Psoas muscle (tissue), 8 donors: ENCODE results near the gene TFR2. TPM values are rescaled to one million over a fixed set of nuclear protein-coding genes. Genes with fewer than 3 reads are reported as not detected.

ENCODE experiments used
- ATAC-seq, 4 donors: fragments of 200-7000 bp; cut with Tn5 transposase; one replicate each; pipeline ENCODE4 v1.9.1; 2020; ENCODE audit warnings: moderate library complexity in 3 of 4, mild to moderate bottlenecking in 2 of 4
- DNase-seq, 2 donors: peaks; one replicate each; pipeline ENCODE4 v3.0.0-alpha.2; 2020
- H3K27ac ChIP-seq: fragments of 200-600 bp; one replicate; pipeline ENCODE4 v1.8.0; 2022
- H3K27me3 ChIP-seq, 3 donors: fragments of 200-600 bp in 1 of 3; one replicate each; pipeline versions ENCODE4 v1.6.1 to v1.8.0; 2013 to 2022; ENCODE audit warnings: low read length in 2 of 3, mild to moderate bottlenecking in 2 of 3, moderate library complexity in 1 of 3; ENCODE audit not compliant: insufficient read depth in 3 of 3
- H3K36me3 ChIP-seq, 2 donors: fragments of 200-600 bp in 1 of 2; one replicate each; pipeline versions ENCODE4 v1.6.1 to v1.8.0; 2013 to 2022; ENCODE audit warnings: low read depth in 1 of 2, mild to moderate bottlenecking in 1 of 2, moderate library complexity in 1 of 2; ENCODE audit not compliant: insufficient read depth in 1 of 2
- H3K4me1 ChIP-seq: fragments of 200-600 bp; one replicate; pipeline ENCODE4 v1.8.0; 2022
- H3K4me3 ChIP-seq: fragments of 200-600 bp; one replicate; pipeline ENCODE4 v1.8.0; 2022; ENCODE audit warnings: mild to moderate bottlenecking
- H3K9me3 ChIP-seq: fragments of 200-600 bp; one replicate; pipeline ENCODE4 v1.8.0; 2022
- CTCF ChIP-seq: fragments of 200-600 bp; IDR thresholded peaks from one replicate; pipeline ENCODE4 v1.8.0; 2022; ENCODE audit warnings: antibody characterized with exemption
- WGBS, 3 donors: extraction: QIAGEN DNeasy Blood & Tissue Kit; methylation state at CpG; one replicate each; pipeline versions ENCODE4 v1.1.6 to v1.1.7; 2013; 5-methylcytosine and 5-hydroxymethylcytosine counted together
- intact Hi-C, 2 donors: fragments of 100-400 bp; cut with DNase I; formaldehyde crosslinking; loops; one replicate each; pipeline versions ENCODE4 v1.11.0 to v1.14.2; 2022
- polyA plus RNA-seq, 3 donors: library from polyadenylated mRNA; stranded (reverse); fragments of 200-250 nt; gene quantifications; one replicate each; pipeline ENCODE4 v1.2.3, GENCODE V29; 2013
- total RNA-seq, 4 donors: library from RNA; stranded (reverse); fragmentation: NEBNext Ultra II Directional in 2 of 4; extraction: Animal tissue kit (Norgen Biotek cat#: 25700) in 2 of 4; gene quantifications; one replicate each; pipeline versions ENCODE4 v1.2.1 to v1.2.4, GENCODE V29; 2021 to 2023
- donor health status: healthy with polysubstance abuse.
- donor health status: DM: no; HTN: no; CAD: no; lungs with moderate emphysema.
- donor health status: Bipolar disorder and iron deficiency.
- donor health status: healthy.
- donor health status: DM: yes; HTN: yes; CAD: no.
- donor health status: DM: no; HTN: no; CAD: no.
- donor health status: DM: no; HTN: no; CAD: no.
- donor health status: DM: yes; HTN: yes; CAD: no.

Gene TFR2
- total and polyA plus RNA-seq, 7 donors = 0.04 to 0.36 TPM; not detected in 5

GRCh38 chr7:100599911-100600729 is 41.2 kb downstream of the TFR2 start:
- Histone ChIP-seq H3K36me3 (no peaks in the 10 kb centered on the region), H3K4me3 (no peak overlapping the region), H3K27me3 (peaks cover 0 to 8% (median 4%) of the 10 kb centered on the region in 3 donors), H3K9me3 (no peaks in the 10 kb centered on the region), H3K4me1 (peaks cover 3% of the 10 kb centered on the region), H3K27ac (no peak overlapping the region)
- TF ChIP-seq CTCF = no peak
- ATAC-seq (no peak), DNase-seq (peak in 1 of 2 donors; percentile 75)
- intact Hi-C loops = no loop called here
- WGBS, 3 donors = 64 to 78% (median 68%) methylated on average over 16 to 18 of the region's 18 CpGs

- WGBS, 3 donors = 84 to 88% (median 86%) methylated on average over 4 of the region's 4 CpGs
- no peak overlapping the region for H3K4me3 ChIP-seq
- intact Hi-C loops = no loop called here
- H3K36me3 ChIP-seq = no peaks in the 10 kb centered on the region
- no peaks in the 10 kb centered on the region for H3K9me3 ChIP-seq
- DNase-seq (no peak), ATAC-seq (no peak)
- no peak overlapping the region for H3K27ac ChIP-seq
- peaks cover 0 to 8% (median 4%) of the 10 kb centered on the region in 3 donors for H3K27me3 ChIP-seq
- TF ChIP-seq CTCF = no peak
- H3K4me1 ChIP-seq = no peaks in the 10 kb centered on the region
These were observed 42.9 kb downstream of the TFR2 start for GRCh38 chr7:100598425-100598824.

- ATAC-seq (no peak), DNase-seq (no peak)
- no peaks in the 10 kb centered on the region for H3K9me3 ChIP-seq
- H3K36me3 ChIP-seq = no peaks in the 10 kb centered on the region
- peaks cover 0 to 1% (median 0%) of the 10 kb centered on the region in 3 donors for H3K27me3 ChIP-seq
- H3K4me1 ChIP-seq = no peaks in the 10 kb centered on the region
- no peak overlapping the region for H3K27ac ChIP-seq
- no peak overlapping the region for H3K4me3 ChIP-seq
- intact Hi-C loops = no loop called here
- TF ChIP-seq CTCF = no peak
- WGBS, 3 donors = 93 to 98% (median 95%) methylated on average over 7 of the region's 7 CpGs
These were observed 46.2 kb downstream of the TFR2 start for GRCh38 chr7:100595188-100595587.

- no peak for ATAC-seq
- intact Hi-C loops = no loop called here
- 89 to 91% (median 91%) methylated on average over 17 of the region's 17 CpGs for WGBS, 3 donors
These were observed 49.8 kb downstream of the TFR2 start for GRCh38 chr7:100591596-100591995.

More at GRCh38 chr7:100591596-100591995, 49.8 kb downstream of the TFR2 start:
- Histone ChIP-seq H3K9me3 (no peaks in the 10 kb centered on the region), H3K36me3 (no peaks in the 10 kb centered on the region), H3K4me1 (peaks cover 5% of the 10 kb centered on the region), H3K27me3 (peaks cover 0 to 1% (median 0%) of the 10 kb centered on the region in 3 donors), H3K27ac (no peak overlapping the region), H3K4me3 (no peak overlapping the region)
- no peak for DNase-seq
- TF ChIP-seq CTCF = no peak
